Measurements from ENCODE around the gene ATG101. TPM values are rescaled to one million over a fixed set of nuclear protein-coding genes. Genes with fewer than 3 reads are reported as not detected.
A peak's percentile ranks its signal among the peaks of the same experiment; 100 is the strongest.
"Not testable (repeated sequence)": the region's sequence is repeated elsewhere in the genome, so short reads cannot be mapped to it uniquely, and the experiment has no call there.

The ATG101 gene
- total and polyA plus RNA-seq, 11 donors, result 18.9 to 108 (median 24.1) TPM

DNA sequence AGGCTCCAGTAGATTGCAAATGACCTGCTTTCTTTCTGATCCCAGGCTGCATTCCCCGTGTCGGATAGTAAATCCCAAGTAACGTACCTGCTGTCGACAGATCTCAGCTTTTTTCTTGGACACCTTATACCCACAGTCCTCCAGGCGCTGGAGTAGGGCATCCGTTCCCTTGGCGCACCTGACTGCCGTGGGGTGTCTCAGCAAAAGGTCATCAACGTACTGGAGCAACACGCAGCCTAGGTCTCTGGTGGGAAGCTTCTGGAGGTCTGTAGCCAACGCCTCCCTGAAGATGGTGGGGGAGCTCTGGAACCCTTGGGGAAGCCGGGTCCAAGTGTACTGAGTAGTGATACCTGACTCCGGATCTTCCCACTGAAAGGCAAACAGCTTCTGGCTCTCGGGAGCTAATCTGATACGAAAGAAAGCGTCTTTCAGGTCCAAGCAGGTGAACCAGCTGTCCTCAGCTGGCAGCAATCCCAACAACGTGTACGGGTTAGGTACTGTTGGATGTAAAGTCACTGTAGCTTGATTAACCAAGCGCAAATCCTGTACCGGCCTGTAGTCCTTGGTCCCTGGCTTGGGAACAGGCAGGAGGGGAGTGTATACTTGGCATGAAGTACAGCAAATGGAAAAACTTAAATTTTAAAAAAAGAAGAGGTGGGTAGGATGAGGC is 48.2 kb downstream of the ATG101 start:
- not testable (repeated sequence) for H3K9me3 ChIP-seq, H3K4me3 ChIP-seq, DNase-seq, H3K27ac ChIP-seq, H3K36me3 ChIP-seq, ATAC-seq
- H3K4me1 ChIP-seq, result peaks cover 0 to 20% (median 7%) of the 10 kb centered on the region in 12 donors
- peaks cover 0 to 33% (median 4%) of the 10 kb centered on the region in 9 donors for H3K27me3 ChIP-seq
- intact Hi-C loops (cut with DNase I), result loop anchor here in 1 of 10 donors (5.0 kb wide), 1 partner anchor 116 kb away; no protein-coding TSS in a partner anchor
- WGBS, 4 donors, result 87 to 91% (median 88%) methylated on average over 19 to 20 of the region's 20 CpGs

DNA sequence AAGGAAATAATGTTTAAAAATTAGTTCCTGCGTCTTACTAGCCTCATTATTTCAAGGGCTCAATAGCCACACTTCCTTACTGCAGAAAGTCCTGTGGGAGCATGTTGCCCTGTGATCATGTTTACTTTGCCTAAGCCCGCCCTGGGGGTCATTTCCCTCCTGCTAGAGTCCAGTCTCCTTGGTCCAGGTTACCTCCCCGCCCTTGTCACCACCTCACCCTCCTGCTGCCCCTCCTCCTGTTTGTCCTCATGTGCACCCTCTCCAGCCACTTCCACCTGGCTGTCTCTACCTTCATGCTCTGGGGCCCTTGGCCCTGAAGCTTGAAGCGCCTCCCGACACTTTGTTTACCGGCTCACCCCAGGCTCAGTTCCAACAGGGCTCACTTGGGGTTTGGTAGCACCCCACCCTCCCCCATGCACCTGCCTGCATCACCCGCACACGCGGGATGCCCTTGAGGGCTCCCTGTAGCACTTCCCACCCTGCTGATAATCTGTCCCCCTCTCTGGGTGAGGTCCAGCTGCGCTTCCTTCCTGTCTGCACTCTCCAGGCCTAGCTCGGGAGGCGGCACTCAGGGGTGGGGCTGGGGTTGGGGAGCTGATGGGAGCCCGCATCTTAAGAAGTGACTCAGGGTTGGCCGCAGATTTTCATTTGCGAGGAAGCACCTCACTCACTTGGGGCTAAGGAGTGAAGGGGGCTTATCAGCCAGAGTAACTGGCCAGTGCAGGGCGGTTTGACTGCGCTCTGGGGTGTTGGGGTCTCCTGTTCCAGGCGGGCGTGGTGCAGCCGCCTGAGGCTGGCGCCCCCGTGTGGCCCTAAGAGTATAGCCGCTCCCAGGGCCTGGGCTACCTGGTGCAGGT is 49.8 kb downstream of the ATG101 start:
- ATAC-seq, result peak; percentile 30 to 71 (median 61)
- WGBS, 4 donors, result 26 to 33% (median 29%) methylated on average over 21 to 23 of the region's 23 CpGs
- Histone ChIP-seq H3K27ac (peak overlapping the region in 2 of 12 donors; percentile 18 to 26), H3K27me3 (peaks cover 0 to 29% (median 4%) of the 10 kb centered on the region in 9 donors), H3K4me1 (peaks cover 0 to 24% (median 7%) of the 10 kb centered on the region in 12 donors), H3K4me3 (no peak overlapping the region), H3K36me3 (no peaks in the 10 kb centered on the region), H3K9me3 (no peaks in the 10 kb centered on the region)
- TF ChIP-seq, protein P1, sequence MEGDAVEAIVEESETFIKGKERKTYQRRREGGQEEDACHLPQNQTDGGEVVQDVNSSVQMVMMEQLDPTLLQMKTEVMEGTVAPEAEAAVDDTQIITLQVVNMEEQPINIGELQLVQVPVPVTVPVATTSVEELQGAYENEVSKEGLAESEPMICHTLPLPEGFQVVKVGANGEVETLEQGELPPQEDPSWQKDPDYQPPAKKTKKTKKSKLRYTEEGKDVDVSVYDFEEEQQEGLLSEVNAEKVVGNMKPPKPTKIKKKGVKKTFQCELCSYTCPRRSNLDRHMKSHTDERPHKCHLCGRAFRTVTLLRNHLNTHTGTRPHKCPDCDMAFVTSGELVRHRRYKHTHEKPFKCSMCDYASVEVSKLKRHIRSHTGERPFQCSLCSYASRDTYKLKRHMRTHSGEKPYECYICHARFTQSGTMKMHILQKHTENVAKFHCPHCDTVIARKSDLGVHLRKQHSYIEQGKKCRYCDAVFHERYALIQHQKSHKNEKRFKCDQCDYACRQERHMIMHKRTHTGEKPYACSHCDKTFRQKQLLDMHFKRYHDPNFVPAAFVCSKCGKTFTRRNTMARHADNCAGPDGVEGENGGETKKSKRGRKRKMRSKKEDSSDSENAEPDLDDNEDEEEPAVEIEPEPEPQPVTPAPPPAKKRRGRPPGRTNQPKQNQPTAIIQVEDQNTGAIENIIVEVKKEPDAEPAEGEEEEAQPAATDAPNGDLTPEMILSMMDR (IDR thresholded peaks at IDR 0.05), result peak; percentile 43 to 66 (median 54)
- no peak for TF ChIP-seq POLR2A (IDR thresholded peaks at IDR 0.05)
- intact Hi-C loops (cut with DNase I), result loop anchor here in 6 of 10 donors (1.0 to 10.0 kb wide), 5 partner anchors 37 to 225 kb away; no protein-coding TSS in a partner anchor
- peak in 1 of 5 donors; percentile 45 for DNase-seq

DNA sequence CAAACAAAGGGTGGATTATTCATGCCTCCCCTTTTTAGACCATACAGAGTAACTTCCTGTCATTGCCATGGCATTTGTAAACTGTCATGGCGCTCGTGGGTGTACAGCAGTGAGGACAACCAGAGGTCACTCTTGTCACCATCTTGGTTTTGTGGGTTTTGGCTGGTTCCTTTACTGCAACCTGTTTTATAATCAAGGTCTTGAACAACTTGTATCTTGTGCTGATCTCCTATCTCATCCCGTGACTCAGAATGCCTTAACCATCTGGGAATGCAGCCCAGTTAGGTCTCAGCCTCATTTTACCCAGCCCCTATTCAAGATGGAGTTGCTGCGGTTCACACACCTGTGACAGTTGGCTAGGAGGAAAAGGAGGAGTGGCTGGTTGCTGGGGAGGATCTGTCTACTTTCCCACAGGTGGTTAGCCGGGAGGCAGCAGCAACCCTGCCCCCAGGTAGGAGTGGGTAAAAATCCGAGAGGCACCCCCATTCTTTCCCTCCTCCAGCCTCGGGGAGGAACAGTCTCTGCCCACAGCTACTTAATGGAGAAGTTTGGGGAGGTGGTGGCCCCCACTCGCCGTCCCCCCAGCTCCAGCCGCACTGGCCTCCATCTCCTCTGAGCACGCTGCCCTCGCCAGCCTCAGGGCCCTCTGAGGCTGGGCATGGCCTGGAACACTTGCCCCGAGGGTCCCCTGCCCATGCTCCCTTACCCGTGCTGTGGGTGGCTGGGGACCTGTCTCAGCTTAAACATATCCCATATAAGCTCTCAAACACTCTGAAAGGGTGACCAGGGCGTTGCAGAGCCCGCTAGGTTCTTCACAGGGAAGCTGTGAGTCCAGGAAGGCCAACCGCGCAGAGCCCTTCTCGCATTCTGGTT is 51.4 kb downstream of the ATG101 start:
- H3K36me3 ChIP-seq, result no peaks in the 10 kb centered on the region
- peaks cover 0 to 17% (median 3%) of the 10 kb centered on the region in 9 donors for H3K27me3 ChIP-seq
- intact Hi-C loops (cut with DNase I), result loop anchor here in 5 of 10 donors (1.0 to 10.0 kb wide), 5 partner anchors 39 to 226 kb away; no protein-coding TSS in a partner anchor
- peaks cover 0 to 39% (median 17%) of the 10 kb centered on the region in 12 donors for H3K4me1 ChIP-seq
- H3K4me3 ChIP-seq, result no peak overlapping the region
- ATAC-seq, result peak in 1 of 4 donors; percentile 6
- 67 to 75% (median 71%) methylated on average over 16 to 19 of the region's 19 CpGs for WGBS, 4 donors
- no peaks in the 10 kb centered on the region for H3K9me3 ChIP-seq
- TF ChIP-seq POLR2A (IDR thresholded peaks at IDR 0.05), result no peak
- TF ChIP-seq, protein P1 (IDR thresholded peaks at IDR 0.05), result no peak
- H3K27ac ChIP-seq, result peak overlapping the region in 1 of 12 donors; percentile 23
- DNase-seq, result no peak
